Parathyroid adenoma (tissue), 2 donors: Measurements from ENCODE around the gene KCNA3.

Source experiments
- H2AFZ ChIP-seq: fragments of 300-600 bp; sonication (generic); one replicate; pipeline ENCODE4 v1.7.0; 2017; ENCODE audit warnings: antibody characterized with exemption, mild to moderate bottlenecking
- H3K27ac ChIP-seq: fragments of 300-600 bp; sonication (generic); one replicate; pipeline ENCODE4 v1.7.0; 2017
- H3K27me3 ChIP-seq: fragments of 300-600 bp; sonication (generic); one replicate; pipeline ENCODE4 v1.7.0; 2017; ENCODE audit warnings: low read length; ENCODE audit not compliant: control insufficient read depth, insufficient read depth
- H3K36me3 ChIP-seq: fragments of 300-600 bp; sonication (generic); one replicate; pipeline ENCODE4 v1.7.0; 2017; ENCODE audit warnings: low read length; ENCODE audit not compliant: control insufficient read depth, insufficient read depth
- H3K4me1 ChIP-seq: fragments of 300-600 bp; sonication (generic); one replicate; pipeline ENCODE4 v1.7.0; 2017; ENCODE audit warnings: control low read depth
- H3K4me2 ChIP-seq: fragments of 300-600 bp; sonication (generic); one replicate; pipeline ENCODE4 v1.7.0; 2017; ENCODE audit warnings: low read length
- H3K4me3 ChIP-seq: fragments of 300-600 bp; sonication (generic); one replicate; pipeline ENCODE4 v1.7.0; 2017; ENCODE audit warnings: low read depth, low read length
- H3K79me2 ChIP-seq: fragments of 300-600 bp; sonication (generic); one replicate; pipeline ENCODE4 v1.7.0; 2017; ENCODE audit warnings: control low read depth
- H3K9ac ChIP-seq: fragments of 300-600 bp; sonication (generic); one replicate; pipeline ENCODE4 v1.7.0; 2017; ENCODE audit warnings: mild to moderate bottlenecking
- H3K9me3 ChIP-seq: fragments of 300-600 bp; sonication (generic); one replicate; pipeline ENCODE4 v1.7.0; 2017; ENCODE audit warnings: low read length; ENCODE audit not compliant: control insufficient read depth
- TF ChIP-seq, protein P1 (sequence below): fragments of 300-600 bp; sonication (generic); IDR thresholded peaks from one replicate; pipeline ENCODE4 v1.7.0; 2017; ENCODE audit warnings: antibody characterized with exemption, mild to moderate bottlenecking
- donor health status: primary hyperparathyroidism.

The KCNA3 gene

DNA sequence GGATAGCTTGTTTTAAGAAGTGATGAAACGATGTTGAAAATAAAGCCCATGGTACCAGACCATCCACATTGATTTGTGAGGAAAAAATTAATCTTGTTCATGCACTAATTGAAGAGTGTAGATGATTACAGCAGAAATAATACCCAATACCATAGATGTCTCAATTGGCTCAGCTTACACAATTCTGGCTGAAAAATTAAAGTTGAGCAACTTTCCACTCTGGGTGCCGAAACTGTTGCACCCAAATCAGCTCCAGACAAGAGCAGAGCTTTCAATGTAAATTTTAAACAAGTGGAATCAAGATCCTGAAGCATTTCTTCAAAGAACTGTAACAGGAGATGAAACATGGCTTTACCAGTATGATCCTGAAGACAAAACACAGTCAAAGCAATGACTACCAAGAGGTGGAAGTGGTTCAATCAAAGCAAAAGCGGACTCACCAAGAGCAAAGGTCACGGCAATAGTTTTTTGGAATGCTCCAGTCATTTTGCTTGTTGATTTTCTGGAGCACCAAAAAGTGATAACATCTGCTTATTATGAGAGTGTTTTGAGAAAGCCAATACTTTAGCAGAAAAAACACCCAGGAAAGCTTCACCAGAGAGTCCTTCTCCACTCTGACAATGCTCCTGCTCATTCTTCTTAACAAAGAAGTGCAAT, 16.1 kb upstream of the KCNA3 start:
- TF ChIP-seq, protein P1, sequence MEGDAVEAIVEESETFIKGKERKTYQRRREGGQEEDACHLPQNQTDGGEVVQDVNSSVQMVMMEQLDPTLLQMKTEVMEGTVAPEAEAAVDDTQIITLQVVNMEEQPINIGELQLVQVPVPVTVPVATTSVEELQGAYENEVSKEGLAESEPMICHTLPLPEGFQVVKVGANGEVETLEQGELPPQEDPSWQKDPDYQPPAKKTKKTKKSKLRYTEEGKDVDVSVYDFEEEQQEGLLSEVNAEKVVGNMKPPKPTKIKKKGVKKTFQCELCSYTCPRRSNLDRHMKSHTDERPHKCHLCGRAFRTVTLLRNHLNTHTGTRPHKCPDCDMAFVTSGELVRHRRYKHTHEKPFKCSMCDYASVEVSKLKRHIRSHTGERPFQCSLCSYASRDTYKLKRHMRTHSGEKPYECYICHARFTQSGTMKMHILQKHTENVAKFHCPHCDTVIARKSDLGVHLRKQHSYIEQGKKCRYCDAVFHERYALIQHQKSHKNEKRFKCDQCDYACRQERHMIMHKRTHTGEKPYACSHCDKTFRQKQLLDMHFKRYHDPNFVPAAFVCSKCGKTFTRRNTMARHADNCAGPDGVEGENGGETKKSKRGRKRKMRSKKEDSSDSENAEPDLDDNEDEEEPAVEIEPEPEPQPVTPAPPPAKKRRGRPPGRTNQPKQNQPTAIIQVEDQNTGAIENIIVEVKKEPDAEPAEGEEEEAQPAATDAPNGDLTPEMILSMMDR = no peak
- H3K27ac ChIP-seq = no peak overlapping the region
- H3K9me3 ChIP-seq = no peaks in the 10 kb centered on the region
- H3K36me3 ChIP-seq = no peaks in the 10 kb centered on the region
- no peaks in the 10 kb centered on the region for H3K79me2 ChIP-seq
- peaks cover 5% of the 10 kb centered on the region for H3K4me1 ChIP-seq
- H3K9ac ChIP-seq = no peak overlapping the region
- no peak overlapping the region for H3K4me2 ChIP-seq
- H3K27me3 ChIP-seq = no peaks in the 10 kb centered on the region
- H3K4me3 ChIP-seq = no peak overlapping the region
- no peak overlapping the region for H2AFZ ChIP-seq

DNA sequence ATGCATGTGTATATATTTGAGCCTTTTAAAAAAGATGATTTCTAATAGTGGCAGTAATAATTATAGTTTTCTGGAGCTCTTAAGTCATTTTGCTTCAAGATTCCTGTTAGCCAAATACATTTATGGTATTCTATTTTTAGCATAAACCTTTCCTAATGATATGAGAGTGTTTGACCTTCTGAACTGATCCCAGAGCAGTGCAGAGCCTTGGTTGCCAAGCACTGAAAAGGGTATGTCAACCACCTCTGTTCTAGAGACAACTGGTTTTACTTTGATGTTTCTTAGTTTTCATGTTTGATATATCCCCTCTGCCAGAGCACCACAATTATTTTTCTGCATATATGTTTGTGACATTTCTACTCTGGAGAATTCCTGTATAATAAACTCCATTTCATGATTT, 15.1 kb upstream of the KCNA3 start:
- Histone ChIP-seq H3K27ac (no peak overlapping the region), H3K4me2 (no peak overlapping the region), H3K9ac (no peak overlapping the region), H3K27me3 (no peaks in the 10 kb centered on the region), H2AFZ (no peak overlapping the region), H3K4me3 (no peak overlapping the region), H3K9me3 (no peaks in the 10 kb centered on the region), H3K4me1 (peaks cover 5% of the 10 kb centered on the region), H3K36me3 (no peaks in the 10 kb centered on the region), H3K79me2 (no peaks in the 10 kb centered on the region)
- TF ChIP-seq, protein P1 = no peak

DNA sequence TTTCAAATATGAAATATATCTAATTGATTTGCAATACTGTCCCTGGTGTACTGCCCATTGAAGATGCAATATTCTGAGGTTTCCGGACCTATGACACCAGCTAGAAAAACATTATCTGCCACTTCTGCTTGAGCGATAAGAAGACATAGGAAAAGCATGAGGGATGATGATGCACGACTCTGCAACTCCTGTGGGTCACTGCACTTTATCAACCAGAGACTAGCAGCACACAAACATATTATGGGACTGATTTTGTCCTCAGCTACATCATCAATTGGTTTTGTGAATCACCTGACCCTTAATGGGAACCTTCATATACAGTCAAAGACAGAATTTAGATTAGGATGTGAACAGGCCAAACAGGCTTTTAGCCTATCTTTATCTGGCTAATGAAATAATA, 13.8 kb upstream of the KCNA3 start:
- Histone ChIP-seq H3K27me3 (no peaks in the 10 kb centered on the region), H3K4me2 (no peak overlapping the region), H3K36me3 (no peaks in the 10 kb centered on the region), H3K4me1 (peaks cover 5% of the 10 kb centered on the region), H3K4me3 (no peak overlapping the region), H3K79me2 (no peaks in the 10 kb centered on the region), H3K9ac (no peak overlapping the region), H3K27ac (no peak overlapping the region), H3K9me3 (no peaks in the 10 kb centered on the region), H2AFZ (no peak overlapping the region)
- TF ChIP-seq, protein P1 = no peak

DNA sequence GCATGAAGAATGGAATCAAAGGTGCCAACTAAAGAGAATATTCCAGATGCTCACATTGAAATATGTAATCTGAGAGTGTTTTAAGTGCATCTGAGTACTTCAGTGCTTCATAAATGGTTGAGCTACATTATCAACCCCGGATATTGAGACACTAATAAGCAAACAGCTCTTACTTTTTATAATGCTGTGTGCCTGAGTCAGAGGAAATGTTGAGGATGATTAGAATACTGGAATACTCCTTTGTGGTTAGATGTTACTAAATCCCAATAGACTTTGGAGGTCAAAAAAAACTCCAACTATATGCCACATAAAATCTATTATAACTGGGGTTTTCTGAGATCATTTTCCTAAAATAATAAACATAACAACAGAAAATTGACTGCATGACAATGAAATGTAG, 12.5 kb upstream of the KCNA3 start:
- no peak overlapping the region for H3K9ac ChIP-seq
- no peaks in the 10 kb centered on the region for H3K79me2 ChIP-seq
- H2AFZ ChIP-seq = no peak overlapping the region
- no peak overlapping the region for H3K4me2 ChIP-seq
- H3K27me3 ChIP-seq = no peaks in the 10 kb centered on the region
- H3K4me1 ChIP-seq = peaks cover 3% of the 10 kb centered on the region
- TF ChIP-seq, protein P1 = no peak
- H3K9me3 ChIP-seq = no peaks in the 10 kb centered on the region
- H3K27ac ChIP-seq = no peak overlapping the region
- no peak overlapping the region for H3K4me3 ChIP-seq
- H3K36me3 ChIP-seq = no peaks in the 10 kb centered on the region

DNA sequence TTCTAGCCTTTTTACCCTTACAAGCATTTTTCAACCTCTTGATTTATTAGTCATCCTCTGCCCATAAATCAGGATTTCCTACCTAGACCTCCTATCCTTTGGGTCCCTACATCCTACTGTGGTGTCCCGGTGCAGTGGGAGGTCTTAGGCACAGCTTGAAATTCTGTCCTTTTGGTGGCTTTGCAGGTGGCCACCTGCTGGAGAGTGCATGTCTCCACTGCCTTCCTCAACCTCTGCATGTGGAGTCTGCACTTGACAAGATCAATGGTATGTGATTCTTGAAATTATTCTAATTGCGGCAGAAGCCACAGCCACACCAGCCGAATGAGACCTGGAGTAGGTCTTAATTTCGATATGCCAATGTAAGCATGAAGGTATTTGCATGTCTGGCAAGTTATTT, 11.4 kb upstream of the KCNA3 start:
- Histone ChIP-seq H3K4me1 (peaks cover 3% of the 10 kb centered on the region), H3K79me2 (no peaks in the 10 kb centered on the region), H3K4me3 (no peak overlapping the region), H2AFZ (no peak overlapping the region), H3K27me3 (no peaks in the 10 kb centered on the region), H3K36me3 (no peaks in the 10 kb centered on the region), H3K9ac (no peak overlapping the region), H3K27ac (no peak overlapping the region), H3K9me3 (no peaks in the 10 kb centered on the region), H3K4me2 (no peak overlapping the region)
- TF ChIP-seq, protein P1 = no peak
